Measurements from ENCODE around the gene ECD. TPM values are rescaled to one million over a fixed set of nuclear protein-coding genes. Genes with fewer than 3 reads are reported as not detected.

The ECD gene
- total RNA-seq (2012; rRNA removed) (32.8 and 36.9 TPM in 2 replicates), polyA plus RNA-seq (2012; rRNA removed) (19.3 and 22.1 TPM in 2 replicates), Bru-seq, nascent RNA (percentile 80 among the genes with signal in this experiment), BruChase-seq, experiment 1, labeled RNA remaining after a 6-hour chase (percentile 72 among the genes with signal in this experiment), BruChase-seq, experiment 2, labeled RNA remaining after a 2-hour chase (percentile 65 among the genes with signal in this experiment)
- polyA plus RNA-seq (2012; cell fraction: cytosol; rRNA removed), result 7.3 and 7.6 TPM in 2 replicates
- 5.6 and 21.2 TPM in 2 replicates for polyA plus RNA-seq (2012; cell fraction: nucleus; rRNA removed; ENCODE audit: low replicate concordance)
- long read RNA-seq, transcript ECD-201 (14 exons, 3,069 nt), result major isoform, 27 of 40 reads
- long read RNA-seq, partial matches to known transcripts, result 1 of 40 reads
- long read RNA-seq, other reads (novel, unspliced or antisense), result 12 of 40 reads

- Histone ChIP-seq H3K4me1 (ENCODE audit: control insufficient read depth, insufficient read depth, low read length) (no peaks in the 10 kb centered on the region; the same call in 1 of the 2 replicates), H4K8ac (ENCODE audit: low read depth in 2 of 2, low read length in 2 of 2) (peak within 1 kb of the TSS; percentile 82 to 98), H3K79me1 (ENCODE audit: low read depth in 1 of 2, low read length in 2 of 2) (peaks cover 21 to 32% of the 10 kb centered on the region in 2 experiments), H3K27me3 (ENCODE audit: control insufficient read depth, insufficient read depth, low read length) (no peaks in the 10 kb centered on the region), H3K4me3 (ENCODE audit: insufficient read depth, low read depth, low read length) (peak within 1 kb of the TSS; percentile 79), H3K9me3 (ENCODE audit: control insufficient read depth, insufficient read depth, low read length) (no peaks in the 10 kb centered on the region), H3K36me3 (ENCODE audit: control insufficient read depth, insufficient read depth, low read length) (peaks cover 4% of the 10 kb centered on the region), H4K91ac (ENCODE audit: insufficient read depth, low read depth, low read length) (peak within 1 kb of the TSS; percentile 74), H4K5ac (ENCODE audit: low read depth, low read length) (peak within 1 kb of the TSS; percentile 80), H2BK20ac (ENCODE audit: low read depth, low read length) (no peak within 1 kb of the TSS), H2BK5ac (ENCODE audit: low read depth, low read length, poor library complexity, severe bottlenecking) (peak within 1 kb of the TSS; percentile 81), H2AK5ac (ENCODE audit: low read depth, low read length) (peak within 1 kb of the TSS; percentile 92), H3K4me2 (ENCODE audit: low read depth, low read length) (peak within 1 kb of the TSS; percentile 98), H3K18ac (ENCODE audit: low read depth, low read length) (peak within 1 kb of the TSS; percentile 21; the same call in 1 of the 2 replicates), H2AFZ (replicated peaks; ENCODE audit: low read length, poor library complexity) (peak within 1 kb of the TSS; percentile 96), H3K4ac (ENCODE audit: low read depth, low read length) (peak within 1 kb of the TSS; percentile 93), H3K23ac (ENCODE audit: low read depth, low read length) (peak within 1 kb of the TSS; percentile 98), H4K20me1 (ENCODE audit: insufficient read depth, low read length) (peaks cover under 1% of the 10 kb centered on the region; the same call in 1 of the 2 replicates), H2BK15ac (ENCODE audit: low read depth, low read length) (peak within 1 kb of the TSS; percentile 22; the same call in 1 of the 3 replicates), H2BK120ac (ENCODE audit: low read depth, low read length) (peak within 1 kb of the TSS; percentile 61; the same call in 1 of the 2 replicates), H3K9me1 (ENCODE audit: insufficient read depth, low read length) (no peaks in the 10 kb centered on the region), H3K14ac (replicated peaks; ENCODE audit: low read depth, low read length) (peak within 1 kb of the TSS; percentile 96), H3K9ac (ENCODE audit: low read depth, low read length) (peak within 1 kb of the TSS; percentile 91), H3K27ac (ENCODE audit: insufficient read depth, low read length) (peak within 1 kb of the TSS; percentile 75), H3K56ac (ENCODE audit: extremely low read depth, insufficient read depth, low read length) (peak within 1 kb of the TSS; percentile 89), H2AK9ac (replicated peaks; ENCODE audit: low read depth, low read length, poor library complexity) (peak within 1 kb of the TSS; percentile 87)
- intact Hi-C loops (cut with micrococcal nuclease) (no loop called here), dilution Hi-C loops (cut with HindIII; ENCODE audit: low sequenced_read_pairs, unreplicated experiment) (no loop called here), in situ Hi-C loops (cut with MboI; ENCODE audit: low sequenced_read_pairs) (no loop called here)
- ATAC-seq (ENCODE audit: low read depth) (peak; percentile 96), DNase-seq (peak; percentile 94)
- ChIA-PET POLR2A (ENCODE audit: unreplicated experiment) (interaction anchor here (0.6 kb wide), 1 partner anchor 1432 kb away, joined by 3 read pairs; no protein-coding TSS in a partner anchor), CTCF (interaction anchor here (0.9 kb wide), 1 partner anchor 9 kb away, joined by 3 read pairs; no protein-coding TSS in a partner anchor)
- BruUV-seq (replicated peaks), result no TSS peak
- TF ChIP-seq POLR2A (IDR thresholded peaks at IDR 0.05; ENCODE audit: low read depth, low read length) (peak; percentile 98), MAZ (IDR thresholded peaks at IDR 0.05; ENCODE audit: borderline replicate concordance, low read depth, low read length) (peak; percentile 83; the same call in 1 of the 2 replicates), MXI1 (IDR thresholded peaks at IDR 0.05; ENCODE audit: borderline replicate concordance, low read depth, low read length) (peak; percentile 10; the same call in 1 of the 2 replicates), CEBPB (IDR thresholded peaks at IDR 0.05; ENCODE audit: low read depth, low read length) (peak; percentile 26; the same call in 1 of the 2 replicates), CTCF (conservative IDR thresholded peaks at IDR 0.05; ENCODE audit: low read depth, low read length) (no peak)
- 1% methylated on average over 21 of the region's 49 CpGs; no CpG with 5 or more reads in 1 of the 2 experiments for WGBS, 2 experiments (ENCODE audit: extremely low coverage in 2 of 2, insufficient read length in 1 of 2)
Observed at GRCh38 chr10:73167783-73168464, at the start of gene ECD, which contains the start of gene FAM149B1. Gene ECD (minus strand): TSS chr10:73168008. CDS start chr10:73163937, 4,071 bp downstream. Gene FAM149B1 (plus strand): TSS chr10:73168119. CDS start chr10:73168340, 221 bp downstream.
